ENCODE measurements around the gene BBS9. TPM values are rescaled to one million over a fixed set of nuclear protein-coding genes. Genes with fewer than 3 reads are reported as not detected.

The BBS9 gene
- total and polyA plus RNA-seq, 2 donors (not counting 1 experiment from before 2014, with no cell fraction given), result 8.4 to 45.2 TPM

DNA sequence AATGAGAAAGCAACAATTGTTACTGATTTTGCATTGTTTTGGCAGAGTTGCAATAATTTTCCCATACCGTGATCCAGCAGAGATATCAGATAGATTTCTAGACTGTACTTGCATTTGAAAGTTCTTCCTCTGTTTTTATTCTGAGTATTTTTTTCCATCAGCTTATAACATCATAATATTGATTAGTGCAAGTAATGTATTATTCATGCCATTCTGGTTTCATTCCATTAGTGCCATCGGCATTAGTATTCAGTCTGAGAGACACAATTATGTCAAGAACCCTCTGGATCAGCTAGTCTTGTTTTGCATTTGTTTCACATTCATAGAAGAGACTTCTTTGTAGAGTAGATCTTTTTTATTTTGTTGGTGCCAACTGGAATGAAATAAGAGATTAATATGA, 304.0 kb downstream of the BBS9 start:
- Histone ChIP-seq H3K27me3 (replicated peaks in 1 of 4; ENCODE audit: control extremely low read depth in 1 of 4, control insufficient read depth in 3 of 4, insufficient read depth in 4 of 4, low read length in 3 of 4) (no peaks in the 10 kb centered on the region), H3K79me2 (ENCODE audit: control insufficient read depth, insufficient read depth, low read length) (no peaks in the 10 kb centered on the region), H3K9me3 (ENCODE audit: control extremely low read depth in 1 of 3, control insufficient read depth in 2 of 3, insufficient read depth in 1 of 3, low read length in 2 of 3) (no peaks in the 10 kb centered on the region), H3K4me1 (ENCODE audit: control insufficient read depth in 2 of 2, insufficient read depth in 2 of 2, low read length in 2 of 2) (no peaks in the 10 kb centered on the region), H3K4me2 (replicated peaks; ENCODE audit: low read depth, low read length, poor library complexity, severe bottlenecking) (no peak overlapping the region), H3K27ac (ENCODE audit: low read length in 2 of 2) (no peak overlapping the region), H3K9ac (ENCODE audit: low read length) (no peak overlapping the region), H3K36me3 (replicated peaks in 1 of 2; ENCODE audit: control extremely low read depth in 1 of 2, control insufficient read depth in 1 of 2, extremely low read depth in 1 of 2, insufficient read depth in 2 of 2, low read length in 1 of 2) (no peaks in the 10 kb centered on the region), H2AFZ (ENCODE audit: insufficient read depth, low read depth, low read length, poor library complexity, severe bottlenecking) (no peak overlapping the region), H4K20me1 (ENCODE audit: control insufficient read depth, insufficient read depth, low read length, poor library complexity, severe bottlenecking) (no peaks in the 10 kb centered on the region), H3K4me3 (ENCODE audit: control extremely low read depth in 1 of 5, extremely low read depth in 1 of 5, insufficient read depth in 1 of 5, low read depth in 2 of 5, low read length in 4 of 5) (no peak overlapping the region)
- Mint-ChIP-seq H3K27ac (no peak overlapping the region), H3K4me1 (no peaks in the 10 kb centered on the region), H3K27me3 (no peaks in the 10 kb centered on the region), H3K4me3 (no peak overlapping the region), H3K9me3 (ENCODE audit: insufficient read depth) (no peaks in the 10 kb centered on the region)
- intact Hi-C loops (cut with micrococcal nuclease), result no loop called here
- CTCF ChIA-PET, result no interaction called here
- ATAC-seq (ENCODE audit: low read depth), result no peak
- POLR2A ChIA-PET, result no interaction called here
- DNase-seq, result no peak
- TF ChIP-seq, protein P1, sequence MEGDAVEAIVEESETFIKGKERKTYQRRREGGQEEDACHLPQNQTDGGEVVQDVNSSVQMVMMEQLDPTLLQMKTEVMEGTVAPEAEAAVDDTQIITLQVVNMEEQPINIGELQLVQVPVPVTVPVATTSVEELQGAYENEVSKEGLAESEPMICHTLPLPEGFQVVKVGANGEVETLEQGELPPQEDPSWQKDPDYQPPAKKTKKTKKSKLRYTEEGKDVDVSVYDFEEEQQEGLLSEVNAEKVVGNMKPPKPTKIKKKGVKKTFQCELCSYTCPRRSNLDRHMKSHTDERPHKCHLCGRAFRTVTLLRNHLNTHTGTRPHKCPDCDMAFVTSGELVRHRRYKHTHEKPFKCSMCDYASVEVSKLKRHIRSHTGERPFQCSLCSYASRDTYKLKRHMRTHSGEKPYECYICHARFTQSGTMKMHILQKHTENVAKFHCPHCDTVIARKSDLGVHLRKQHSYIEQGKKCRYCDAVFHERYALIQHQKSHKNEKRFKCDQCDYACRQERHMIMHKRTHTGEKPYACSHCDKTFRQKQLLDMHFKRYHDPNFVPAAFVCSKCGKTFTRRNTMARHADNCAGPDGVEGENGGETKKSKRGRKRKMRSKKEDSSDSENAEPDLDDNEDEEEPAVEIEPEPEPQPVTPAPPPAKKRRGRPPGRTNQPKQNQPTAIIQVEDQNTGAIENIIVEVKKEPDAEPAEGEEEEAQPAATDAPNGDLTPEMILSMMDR (IDR thresholded peaks at IDR 0.05), result no peak
- TF ChIP-seq EZH2 (IDR thresholded peaks at IDR 0.05; ENCODE audit: borderline replicate concordance, insufficient read depth, low read depth, low read length, poor library complexity, severe bottlenecking), result no peak
- WGBS (ENCODE audit: insufficient coverage), result no CpG with 5 or more reads among the region's 2 CpGs

DNA sequence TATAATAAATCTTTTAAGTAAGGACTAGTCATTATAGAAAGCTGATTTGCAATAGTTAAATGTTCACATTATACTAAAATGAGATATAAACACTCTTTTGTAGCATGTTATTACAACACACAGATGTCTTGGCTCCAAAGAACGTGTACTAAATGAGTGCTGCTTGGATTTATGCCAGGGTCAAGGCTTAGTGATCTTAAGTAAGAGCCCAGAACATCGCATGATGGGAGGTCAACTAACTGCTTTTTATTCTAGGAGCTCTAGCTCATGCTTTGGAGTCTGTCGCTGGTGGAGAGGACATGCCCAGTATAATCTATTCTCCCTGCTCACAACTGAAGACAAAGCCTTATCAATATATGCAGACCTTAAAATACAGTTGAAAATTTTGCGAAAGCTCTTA, 315.1 kb downstream of the BBS9 start:
- no peak overlapping the region for H3K4me3 Mint-ChIP-seq
- CTCF ChIA-PET, result interaction anchor here (0.6 to 1.5 kb wide), 2 partner anchors 15 to 21 kb away, joined by 3 read pairs; no protein-coding TSS in a partner anchor

More for the DNA sequence above, 315.1 kb downstream of the BBS9 start:
- ATAC-seq (ENCODE audit: low read depth) (no peak), DNase-seq (no peak)
- no peak overlapping the region for H3K27ac Mint-ChIP-seq
- Histone ChIP-seq H3K9me3 (ENCODE audit: control extremely low read depth in 1 of 3, control insufficient read depth in 2 of 3, insufficient read depth in 1 of 3, low read length in 2 of 3) (no peaks in the 10 kb centered on the region), H3K4me2 (replicated peaks; ENCODE audit: low read depth, low read length, poor library complexity, severe bottlenecking) (no peak overlapping the region), H3K79me2 (ENCODE audit: control insufficient read depth, insufficient read depth, low read length) (no peaks in the 10 kb centered on the region), H3K4me3 (ENCODE audit: control extremely low read depth in 1 of 5, extremely low read depth in 1 of 5, insufficient read depth in 1 of 5, low read depth in 2 of 5, low read length in 4 of 5) (no peak overlapping the region), H3K27ac (ENCODE audit: low read length in 2 of 2) (no peak overlapping the region), H3K27me3 (replicated peaks in 1 of 4; ENCODE audit: control extremely low read depth in 1 of 4, control insufficient read depth in 3 of 4, insufficient read depth in 4 of 4, low read length in 3 of 4) (no peaks in the 10 kb centered on the region), H4K20me1 (ENCODE audit: control insufficient read depth, insufficient read depth, low read length, poor library complexity, severe bottlenecking) (no peaks in the 10 kb centered on the region), H3K36me3 (replicated peaks in 1 of 2; ENCODE audit: control extremely low read depth in 1 of 2, control insufficient read depth in 1 of 2, extremely low read depth in 1 of 2, insufficient read depth in 2 of 2, low read length in 1 of 2) (no peaks in the 10 kb centered on the region), H2AFZ (ENCODE audit: insufficient read depth, low read depth, low read length, poor library complexity, severe bottlenecking) (no peak overlapping the region), H3K9ac (ENCODE audit: low read length) (no peak overlapping the region), H3K4me1 (ENCODE audit: control insufficient read depth in 2 of 2, insufficient read depth in 2 of 2, low read length in 2 of 2) (no peaks in the 10 kb centered on the region)
- TF ChIP-seq, protein P1 (IDR thresholded peaks at IDR 0.05), result no peak
- no peak for TF ChIP-seq EZH2 (IDR thresholded peaks at IDR 0.05; ENCODE audit: borderline replicate concordance, insufficient read depth, low read depth, low read length, poor library complexity, severe bottlenecking)
- POLR2A ChIA-PET, result no interaction called here
- no peaks in the 10 kb centered on the region for H3K4me1 Mint-ChIP-seq
- WGBS (ENCODE audit: insufficient coverage), result 80% methylated on average over 2 of the region's 4 CpGs
- intact Hi-C loops (cut with micrococcal nuclease), result no loop called here
- no peaks in the 10 kb centered on the region for H3K9me3 Mint-ChIP-seq (ENCODE audit: insufficient read depth)
- H3K27me3 Mint-ChIP-seq, result no peaks in the 10 kb centered on the region

All from B cell (primary cell).